HCT116 (cell line): ENCODE data around the gene GEMIN5. TPM values are rescaled to one million over a fixed set of nuclear protein-coding genes. Genes with fewer than 3 reads are reported as not detected.
"Not testable (repeated sequence)": the region's sequence is repeated elsewhere in the genome, so short reads cannot be mapped to it uniquely, and the experiment has no call there.

Experiments used
- ATAC-seq: fragments of 200-7000 bp; cut with Tn5 transposase; 2 replicates; pipeline ENCODE4 v1.9.1; 2020; ENCODE audit warnings: mild to moderate bottlenecking, moderate library complexity
- BruUV-seq: library from RNA; stranded (reverse); fragments of 400-500 nt; replicated peaks from 2 replicates; lab custom pipeline; 2021; lab: Mats Ljungman, UMichigan
- CTCF ChIA-PET: fragments of 300-600 bp; sonication (Branson Sonifier 250); formaldehyde crosslinking; loops from one replicate; lab custom pipeline; 2021; ENCODE audit warnings: antibody characterized with exemption; lab: Charles Lee
- POLR2A ChIA-PET: fragments of 300-600, 350-600 bp; sonication (Branson Sonifier 250); formaldehyde crosslinking; loops from one replicate; lab custom pipeline; 2021; ENCODE audit warnings: antibody characterized with exemption; lab: Charles Lee
- RAD21 ChIA-PET, 2 experiments: fragments of 300-600 bp; sonication (Branson Sonifier 250); formaldehyde crosslinking; loops; one replicate each; lab custom pipeline; 2023; ENCODE audit warnings: low total read pairs in 2 of 2; ENCODE audit not compliant: uncharacterized antibody in 2 of 2, unreplicated experiment in 2 of 2, low non-redundant PET in 1 of 2; lab: Charles Lee
- DNase-seq: peaks from one replicate; pipeline ENCODE4 v3.0.0-alpha.2; 2010; ENCODE audit warnings: low read depth, low spot score
- H2AFZ ChIP-seq: fragments of 200-600 bp; shearing (Covaris generic), sonication (generic); 2 replicates; pipeline ENCODE4 v1.6.1; 2017; ENCODE audit warnings: low read depth, mixed run types, mixed read lengths, antibody characterized with exemption, low read length; ENCODE audit not compliant: poor library complexity, severe bottlenecking
- H3K27ac ChIP-seq: 2 replicates; pipeline ENCODE4 v1.5.1; 2012; ENCODE audit warnings: low read depth, low read length
- H3K27me3 ChIP-seq: fragments of 200-600 bp; sonication (generic); 2 replicates; pipeline ENCODE4 v1.6.1; 2016; ENCODE audit warnings: mixed run types, low read length, mixed read lengths; ENCODE audit not compliant: insufficient read depth
- H3K36me3 ChIP-seq, 2 experiments: fragments of 200-500 bp in 1 of 2; fragments of 200-600 bp in 1 of 2; sonication (Bioruptor generic) in 1 of 2; sonication (generic) in 1 of 2; 2 replicates each; pipeline versions ENCODE4 v1.5.1 to v1.6.1; 2014 to 2016; ENCODE audit warnings: low read length in 2 of 2, inconsistent platforms in 1 of 2, mixed read lengths in 1 of 2, mixed run types in 1 of 2; ENCODE audit not compliant: insufficient read depth in 2 of 2, control insufficient read depth in 1 of 2
- H3K4me1 ChIP-seq, 2 experiments: fragments of 200-600 bp in 1 of 2; sonication (generic) in 1 of 2; 2 replicates each; pipeline versions ENCODE4 v1.5.1 to v1.6.1; 2012 to 2017; ENCODE audit warnings: low read length in 2 of 2, inconsistent platforms in 1 of 2, mild to moderate bottlenecking in 1 of 2, mixed read lengths in 1 of 2, mixed run types in 1 of 2, moderate library complexity in 1 of 2; ENCODE audit not compliant: insufficient read depth in 2 of 2, control insufficient read depth in 1 of 2
- H3K4me2 ChIP-seq: fragments of 200-600 bp; sonication (generic); 2 replicates; pipeline ENCODE4 v1.6.1; 2017; ENCODE audit warnings: mixed run types, low read length, mixed read lengths
- H3K4me3 ChIP-seq, 2 experiments: fragments of 200-600 bp in 1 of 2; sonication (generic) in 1 of 2; replicated peaks in 1 of 2; 2 replicates each; pipeline ENCODE4 v1.5.1; 2011 to 2016; ENCODE audit warnings: low read length in 2 of 2, control low read depth in 1 of 2, low read depth in 1 of 2, mild to moderate bottlenecking in 1 of 2, mixed read lengths in 1 of 2, mixed run types in 1 of 2
- H3K79me2 ChIP-seq: fragments of 200-600 bp; sonication (generic); 2 replicates; pipeline ENCODE4 v1.6.1; 2017; ENCODE audit warnings: mild to moderate bottlenecking, mixed run types, low read length, moderate library complexity, mixed read lengths; ENCODE audit not compliant: insufficient read depth
- H3K9ac ChIP-seq: fragments of 200-600 bp; sonication (generic); 2 replicates; pipeline ENCODE4 v1.6.1; 2016; ENCODE audit warnings: low read length, mixed read lengths
- H3K9me2 ChIP-seq: fragments of 200-600 bp; sonication (generic), shearing (Covaris generic); 2 replicates; pipeline ENCODE4 v1.6.1; 2017; ENCODE audit warnings: mixed run types, mild to moderate bottlenecking, moderate library complexity; ENCODE audit not compliant: insufficient read depth
- H3K9me3 ChIP-seq, 2 experiments: fragments of 200-500 bp in 1 of 2; fragments of 200-600 bp in 1 of 2; sonication (Bioruptor generic) in 1 of 2; sonication (generic) in 1 of 2; 2 replicates each; pipeline ENCODE4 v1.6.1; 2014 to 2017; ENCODE audit warnings: low read length in 2 of 2, mixed read lengths in 2 of 2, inconsistent platforms in 1 of 2, low read depth in 1 of 2, mild to moderate bottlenecking in 1 of 2, mixed run types in 1 of 2, moderate library complexity in 1 of 2; ENCODE audit not compliant: control insufficient read depth in 1 of 2, insufficient read depth in 1 of 2
- H4K20me1 ChIP-seq: fragments of 200-600 bp; sonication (generic), shearing (Covaris generic); 2 replicates; pipeline ENCODE4 v1.6.1; 2017; ENCODE audit warnings: mixed run types, mild to moderate bottlenecking, moderate library complexity; ENCODE audit not compliant: insufficient read depth
- CEBPB ChIP-seq: IDR thresholded peaks from 2 replicates; pipeline ENCODE4 v1.6.1; 2012; ENCODE audit warnings: low read depth
- ELF1 ChIP-seq: IDR thresholded peaks from 2 replicates; pipeline ENCODE4 v1.6.1; 2012; ENCODE audit warnings: low read depth, borderline replicate concordance
- EZH2phosphoT487 ChIP-seq: fragments of 200-600 bp; IDR thresholded peaks from 2 replicates; pipeline ENCODE4 v1.6.1; 2018; ENCODE audit warnings: antibody characterized with exemption, borderline replicate concordance
- RAD21 ChIP-seq: IDR thresholded peaks from 2 replicates; pipeline ENCODE4 v1.6.1; 2012; ENCODE audit warnings: low read depth, mild to moderate bottlenecking
- SIN3A ChIP-seq: IDR thresholded peaks from 2 replicates; pipeline ENCODE4 v1.6.1; 2012; ENCODE audit warnings: low read depth
- SP1 ChIP-seq: IDR thresholded peaks from 2 replicates; pipeline ENCODE4 v1.6.1; 2012; ENCODE audit warnings: low read depth
- YY1 ChIP-seq: IDR thresholded peaks from 2 replicates; pipeline ENCODE4 v1.6.1; 2011; ENCODE audit warnings: low read length, low read depth, moderate library complexity, mild to moderate bottlenecking; ENCODE audit not compliant: insufficient replicate concordance; ENCODE audit errors: extremely low read depth
- ZFX ChIP-seq: fragments of 450-650 bp; IDR thresholded peaks from 2 replicates; pipeline ENCODE4 v1.6.1; 2017
- intact Hi-C: fragments of 100-400 bp; cut with micrococcal nuclease; formaldehyde crosslinking; loops from 2 replicates; pipeline ENCODE4 v1.10.0; 2022
- total RNA-seq: library from RNA; stranded (reverse); gene quantifications from one replicate; pipeline ENCODE4 v1.2.1, GENCODE V29; 2021; ENCODE audit not compliant: unreplicated experiment

The GEMIN5 gene
- total RNA-seq, 1 experiment from 2014 or later = 35.9 TPM

GRCh38 chr5:154984946-154985516, 47.0 kb upstream of the GEMIN5 start:
- Histone ChIP-seq H3K9me2 (no peaks in the 10 kb centered on the region), H2AFZ (no peak overlapping the region), H3K4me1 (no peaks in the 10 kb centered on the region), H3K27ac (no peak overlapping the region), H3K9ac (no peak overlapping the region), H3K4me3 (no peak overlapping the region), H3K4me2 (no peak overlapping the region), H4K20me1 (no peaks in the 10 kb centered on the region), H3K9me3 (no peaks in the 10 kb centered on the region), H3K27me3 (peaks cover 6% of the 10 kb centered on the region; the same call in 1 of the 2 replicates), H3K36me3 (no peaks in the 10 kb centered on the region), H3K79me2 (no peaks in the 10 kb centered on the region)
- ATAC-seq (no peak), DNase-seq (no peak)
- intact Hi-C loops = no loop called here
- POLR2A ChIA-PET = no interaction called here
- CTCF ChIA-PET = interaction anchor here (0.8 to 1.3 kb wide), 2 partner anchors 12 to 16 kb away, joined by 3 to 6 read pairs; no protein-coding TSS in a partner anchor
- TF ChIP-seq ELF1 = no peak
- TF ChIP-seq YY1 = no peak
- TF ChIP-seq SIN3A = no peak
- TF ChIP-seq CEBPB = no peak
- no peak for TF ChIP-seq EZH2phosphoT487
- no peak for TF ChIP-seq ZFX
- no peak for TF ChIP-seq RAD21
- TF ChIP-seq SP1 = no peak
- no TSS peak for BruUV-seq
- RAD21 ChIA-PET = no interaction called here

- DNase-seq, H3K9me3 ChIP-seq, H4K20me1 ChIP-seq, H2AFZ ChIP-seq, POLR2A ChIA-PET, H3K27me3 ChIP-seq, H3K79me2 ChIP-seq, H3K27ac ChIP-seq, H3K4me3 ChIP-seq, BruUV-seq, H3K4me1 ChIP-seq, RAD21 ChIA-PET, H3K9me2 ChIP-seq, H3K4me2 ChIP-seq, ATAC-seq, H3K9ac ChIP-seq, H3K36me3 ChIP-seq, CTCF ChIA-PET: not testable (repeated sequence)
- intact Hi-C loops = loop anchor here (10.0 kb wide), 1 partner anchor 1847 kb away; no protein-coding TSS in a partner anchor
These were observed 40.3 kb upstream of the GEMIN5 start for GRCh38 chr5:154978294-154978693.
